Measurements from ENCODE around the gene CNNM4.
A peak's percentile ranks its signal among the peaks of the same experiment; 100 is the strongest.

Gene CNNM4

GRCh38 chr2:96810783-96811192 is 50.1 kb downstream of the CNNM4 start:
- no peaks in the 10 kb centered on the region for H3K9me3 Mint-ChIP-seq
- no peak for TF ChIP-seq CTCF (IDR thresholded peaks at IDR 0.05; ENCODE audit: unreplicated experiment in 3 of 3)
- H3K4me1 Mint-ChIP-seq = peaks cover 31% of the 10 kb centered on the region
- peaks cover 19% of the 10 kb centered on the region for H3K36me3 Mint-ChIP-seq (ENCODE audit: low read depth)
- H3K4me3 Mint-ChIP-seq = no peak overlapping the region
- no peak overlapping the region for H3K27ac Mint-ChIP-seq
- H3K27me3 Mint-ChIP-seq (ENCODE audit: low read depth) = no peaks in the 10 kb centered on the region

GRCh38 chr2:96811917-96812316 is 51.2 kb downstream of the CNNM4 start:
- Mint-ChIP-seq H3K4me3 (peak overlapping the region in 1 of 3 experiments; percentile 15), H3K27me3 (ENCODE audit: low read depth) (no peaks in the 10 kb centered on the region), H3K4me1 (peaks cover 26% of the 10 kb centered on the region), H3K9me3 (no peaks in the 10 kb centered on the region), H3K27ac (no peak overlapping the region), H3K36me3 (ENCODE audit: low read depth) (peaks cover 12% of the 10 kb centered on the region)
- no peak for TF ChIP-seq CTCF (IDR thresholded peaks at IDR 0.05; ENCODE audit: unreplicated experiment in 3 of 3)

- Mint-ChIP-seq H3K27me3 (ENCODE audit: low read depth) (peaks cover 4% of the 10 kb centered on the region), H3K36me3 (ENCODE audit: low read depth) (peaks cover 12% of the 10 kb centered on the region), H3K4me1 (peaks cover 30% of the 10 kb centered on the region), H3K27ac (no peak overlapping the region), H3K9me3 (no peaks in the 10 kb centered on the region), H3K4me3 (peak overlapping the region in 2 of 3 experiments; percentile 24 to 47)
- TF ChIP-seq CTCF (IDR thresholded peaks at IDR 0.05; ENCODE audit: unreplicated experiment in 3 of 3) = no peak
These were observed 53.0 kb downstream of the CNNM4 start for GRCh38 chr2:96813656-96814055.

GRCh38 chr2:96815326-96816126 is 54.8 kb downstream of the CNNM4 start:
- TF ChIP-seq CTCF (IDR thresholded peaks at IDR 0.05; ENCODE audit: unreplicated experiment in 3 of 3) = no peak
- H3K27me3 Mint-ChIP-seq (ENCODE audit: low read depth) = peaks cover 4% of the 10 kb centered on the region
- H3K27ac Mint-ChIP-seq = peak overlapping the region; percentile 49 to 90 (median 85)
- peak overlapping the region; percentile 86 to 91 (median 90) for H3K4me3 Mint-ChIP-seq
- no peaks in the 10 kb centered on the region for H3K9me3 Mint-ChIP-seq
- H3K4me1 Mint-ChIP-seq = peaks cover 49% of the 10 kb centered on the region
- H3K36me3 Mint-ChIP-seq (ENCODE audit: low read depth) = peaks cover 13% of the 10 kb centered on the region

- peak; percentile 58 to 75 (median 66) for TF ChIP-seq CTCF (IDR thresholded peaks at IDR 0.05; ENCODE audit: unreplicated experiment in 3 of 3)
- Mint-ChIP-seq H3K9me3 (no peaks in the 10 kb centered on the region), H3K27me3 (ENCODE audit: low read depth) (peaks cover 4% of the 10 kb centered on the region), H3K27ac (peak within 1 kb of the TSS; percentile 49 to 90 (median 85)), H3K36me3 (ENCODE audit: low read depth) (peaks cover 13% of the 10 kb centered on the region), H3K4me1 (peaks cover 51% of the 10 kb centered on the region), H3K4me3 (peak within 1 kb of the TSS; percentile 86 to 91 (median 90))
These were observed 55.6 kb downstream of the CNNM4 start, which contains the start of gene CNNM3 for GRCh38 chr2:96816127-96816835. TSS of gene CNNM3 (plus strand) at chr2:96816268. CDS start at chr2:96816278, 10 bp downstream.

Data from nephron (organoid).